ENCODE results near the gene KLF2.
"Not testable (repeated sequence)": the region's sequence is repeated elsewhere in the genome, so short reads cannot be mapped to it uniquely, and the experiment has no call there.

KLF2 gene

DNA sequence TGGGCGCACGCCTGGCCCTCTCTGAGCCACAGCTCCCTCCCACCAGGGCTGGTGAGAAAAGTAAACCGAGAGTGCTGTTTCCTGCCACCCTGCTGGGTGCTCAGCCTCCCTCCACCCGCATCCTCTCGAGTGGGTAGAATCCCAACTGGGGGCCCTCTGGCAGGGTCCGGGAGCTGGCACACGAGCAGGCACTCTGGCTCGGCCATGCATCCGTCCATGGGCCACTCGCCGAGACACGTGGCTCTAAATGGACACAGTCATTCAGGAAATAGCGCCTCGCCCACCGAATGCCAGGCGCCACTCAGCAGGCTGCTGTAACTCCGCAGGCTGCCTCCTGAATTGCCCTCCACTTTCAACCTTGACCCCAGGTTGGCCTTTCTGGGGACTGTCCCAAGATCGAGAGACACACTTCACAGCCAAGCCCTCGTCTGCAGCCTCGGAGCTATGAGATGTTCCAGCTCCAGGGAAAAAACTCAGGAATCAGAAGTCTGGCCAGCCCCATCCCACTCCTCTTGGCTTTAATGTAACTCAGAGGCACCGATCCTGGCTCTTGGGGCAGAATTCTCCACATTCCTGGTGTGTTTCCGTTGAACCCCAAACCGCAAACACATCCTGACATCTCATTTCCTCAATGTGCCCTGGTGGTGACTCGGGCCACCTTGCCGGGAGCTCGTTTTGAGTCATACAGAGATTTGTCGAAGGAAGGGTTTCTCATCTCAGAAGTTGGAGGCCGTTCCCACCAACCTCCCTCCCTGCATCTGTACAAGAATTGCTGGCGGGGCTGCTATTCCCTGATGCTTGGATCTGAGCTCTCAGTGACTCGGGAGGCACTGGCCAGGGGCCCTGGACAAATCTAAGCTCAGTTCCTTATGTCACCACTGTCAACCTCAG lies 14.1 kb downstream of the KLF2 start:
- no peak for DNase-seq (ENCODE audit: low read depth in 2 of 2)

DNA sequence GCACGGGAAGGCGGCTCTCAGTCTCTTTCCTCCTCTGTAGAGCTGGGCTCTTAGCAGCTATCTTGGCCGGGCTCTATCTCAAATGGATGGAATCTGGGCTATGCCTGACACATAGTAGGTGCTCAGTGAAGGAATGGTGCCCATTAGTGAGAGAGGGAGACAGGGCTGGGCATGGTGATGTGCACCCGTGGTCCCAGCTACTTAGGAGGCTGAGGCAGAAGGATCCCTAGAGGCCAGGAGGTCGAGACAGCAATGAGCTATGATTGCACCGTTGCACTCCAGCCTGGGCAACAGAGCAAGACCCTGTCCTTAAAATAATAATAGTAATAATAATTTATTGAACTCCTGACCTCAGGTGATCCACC lies 14.7 kb downstream of the KLF2 start:
- DNase-seq (ENCODE audit: low read depth in 2 of 2), result no peak

GRCh38 chr19:16340092-16340491 lies 15.5 kb downstream of the KLF2 start:
- DNase-seq (ENCODE audit: low read depth in 2 of 2), result no peak

DNA sequence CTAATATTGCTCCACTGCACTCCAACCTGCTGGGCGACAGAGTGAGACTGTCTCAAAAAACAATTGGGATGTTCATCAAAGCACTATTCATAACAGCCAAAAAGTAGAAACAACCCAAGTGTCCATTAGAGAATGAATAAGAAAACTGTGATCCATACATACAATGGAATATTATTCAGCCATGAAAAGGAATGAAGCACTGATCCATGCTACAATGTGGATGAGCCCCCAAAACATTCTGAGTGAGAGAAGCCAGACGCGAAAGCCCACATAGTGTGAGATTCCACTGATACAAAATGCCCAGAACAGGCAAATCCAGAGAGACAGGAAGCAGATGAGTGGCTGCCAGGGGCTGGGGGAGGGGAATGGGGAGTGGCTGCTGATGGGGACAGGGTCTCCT lies 16.0 kb downstream of the KLF2 start:
- DNase-seq (ENCODE audit: low read depth in 2 of 2), result no peak

DNA sequence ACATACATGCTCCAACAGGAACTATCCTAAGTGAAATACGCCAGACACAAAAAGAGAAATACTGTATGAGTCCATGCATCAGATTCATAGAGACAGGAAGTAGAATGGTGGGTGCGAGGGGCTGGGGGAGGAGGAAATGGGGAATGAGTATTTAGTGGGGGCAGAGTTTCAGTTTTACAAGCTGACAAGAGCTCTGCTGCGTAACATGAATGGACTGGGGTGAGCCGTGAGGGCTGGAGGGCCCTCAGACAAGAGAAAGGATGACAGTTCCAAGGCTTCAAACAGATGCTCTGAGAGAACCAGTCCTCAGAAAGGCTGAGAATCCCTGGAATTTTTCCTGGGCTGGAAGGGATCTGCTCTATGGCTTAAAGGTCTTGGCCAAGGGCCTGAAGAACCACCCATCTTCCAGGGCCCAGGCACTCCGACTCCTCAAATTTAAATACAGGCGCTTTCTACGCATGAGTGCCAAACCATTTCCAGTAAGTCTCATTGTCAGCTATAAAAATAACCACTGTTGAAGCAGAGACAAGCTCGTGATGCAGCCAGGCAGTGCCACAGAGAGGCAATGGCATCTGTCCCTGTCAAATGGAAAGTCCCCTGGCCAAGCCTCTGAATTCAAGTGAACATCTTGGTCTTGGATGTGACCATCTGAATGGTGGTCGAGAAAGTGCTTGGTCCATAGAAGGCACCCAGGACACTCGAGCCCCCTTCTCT lies 17.5 kb downstream of the KLF2 start:
- no peak for DNase-seq (ENCODE audit: low read depth in 2 of 2)

DNA sequence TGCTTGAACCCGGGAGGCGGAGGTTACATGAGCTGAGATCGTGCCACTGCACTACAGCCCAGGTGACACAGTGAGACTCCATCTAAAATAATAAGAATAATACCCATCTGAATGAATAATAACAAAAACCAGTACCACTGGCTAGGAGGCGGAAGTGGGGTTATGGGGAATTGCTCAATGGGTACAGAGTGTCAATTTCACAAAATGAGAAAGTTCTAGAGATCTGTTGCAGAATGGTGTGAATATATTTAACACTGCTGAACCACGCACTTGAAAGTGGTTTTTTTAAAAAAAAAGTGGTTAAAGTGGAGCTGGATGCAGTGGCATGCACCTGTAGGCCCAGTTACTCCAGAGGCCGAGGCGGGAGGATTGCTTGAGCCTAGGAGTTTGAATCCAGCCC lies 18.5 kb downstream of the KLF2 start:
- no peak for DNase-seq (ENCODE audit: low read depth in 2 of 2)

GRCh38 chr19:16345457-16345856 lies 20.8 kb downstream of the KLF2 start:
- DNase-seq (ENCODE audit: low read depth in 2 of 2), result no peak

DNA sequence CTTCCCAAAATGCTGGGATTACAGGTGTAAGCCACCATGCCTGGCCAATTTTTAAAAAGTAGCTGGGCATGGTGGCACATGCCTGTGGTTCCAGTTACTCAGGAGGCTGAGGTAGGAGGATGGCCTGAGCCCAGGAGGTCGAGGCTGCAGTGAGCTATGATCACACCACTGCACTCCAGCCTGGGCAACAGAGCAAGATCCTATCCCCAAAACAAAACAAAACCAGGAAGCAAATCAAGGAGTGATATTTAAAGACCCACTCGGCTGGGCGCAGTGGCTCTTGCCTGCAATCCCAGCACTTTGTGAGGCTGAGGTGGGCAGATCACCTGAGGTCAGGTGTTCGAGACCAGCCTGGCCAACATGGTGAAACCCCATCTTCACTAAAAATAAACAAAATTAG lies 22.5 kb downstream of the KLF2 start:
- DNase-seq (ENCODE audit: low read depth in 2 of 2), result not testable (repeated sequence)

GRCh38 chr19:16347706-16348105 lies 23.1 kb downstream of the KLF2 start:
- no peak for DNase-seq (ENCODE audit: low read depth in 2 of 2)

DNA sequence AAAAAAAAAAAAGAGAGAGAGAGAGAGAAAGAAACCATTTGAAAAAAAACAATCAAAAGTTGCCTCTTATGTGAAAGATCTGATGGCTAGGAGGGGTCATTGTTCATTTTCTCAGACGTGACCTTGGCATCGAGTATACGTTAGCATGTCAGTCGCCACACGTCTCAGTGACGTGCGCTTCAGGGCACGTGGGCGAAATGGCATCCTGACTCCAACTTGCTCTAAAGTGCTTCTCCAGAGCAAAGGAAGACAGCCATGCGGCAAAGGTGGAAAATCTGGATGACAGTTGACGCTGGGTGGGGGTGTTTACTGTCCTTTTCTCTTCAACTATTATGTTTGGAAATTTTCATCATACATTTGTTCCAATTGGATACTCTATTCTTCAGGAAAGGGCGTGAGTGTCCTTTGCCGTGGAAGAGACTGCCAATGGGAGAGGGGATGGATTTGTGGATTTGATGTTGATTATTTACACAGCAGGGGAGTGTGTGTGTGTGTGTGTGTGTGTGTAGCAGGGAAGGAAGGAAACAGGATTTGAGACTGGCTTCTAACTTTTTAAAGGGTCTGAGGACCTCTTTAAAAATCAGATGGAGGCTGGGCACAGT lies 25.0 kb downstream of the KLF2 start:
- DNase-seq (ENCODE audit: low read depth in 2 of 2), result no peak

GRCh38 chr19:16351133-16351809 lies 26.6 kb downstream of the KLF2 start:
- DNase-seq (ENCODE audit: low read depth in 2 of 2), result no peak

- DNase-seq (ENCODE audit: low read depth in 2 of 2), result no peak
Measured at GRCh38 chr19:16355293-16356043, 30.8 kb downstream of the KLF2 start.

- DNase-seq (ENCODE audit: low read depth in 2 of 2), result no peak
Measured at GRCh38 chr19:16358456-16358855, 33.8 kb downstream of the KLF2 start.

- DNase-seq (ENCODE audit: low read depth in 2 of 2), result no peak
Measured at GRCh38 chr19:16359074-16359473, 34.4 kb downstream of the KLF2 start.

DNA sequence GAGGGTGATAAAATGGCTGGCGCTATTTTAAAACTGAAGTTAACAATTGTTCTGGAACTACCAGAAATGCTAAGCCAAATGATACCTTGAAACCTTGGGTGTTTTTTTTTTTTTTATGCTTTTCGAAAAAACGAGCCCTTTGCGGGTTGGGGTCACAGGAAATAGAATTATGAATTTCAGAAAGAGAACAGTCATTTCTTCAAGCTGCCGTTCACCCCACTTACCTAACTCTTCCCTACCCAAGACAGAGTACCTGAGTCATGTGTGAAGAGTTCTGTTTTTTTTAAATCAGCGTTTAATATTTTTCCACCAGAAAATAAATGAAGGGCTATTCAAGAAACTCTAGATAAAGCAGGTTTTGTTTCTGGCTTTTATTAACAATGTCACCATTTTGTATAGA lies 35.3 kb downstream of the KLF2 start:
- no peak for DNase-seq (ENCODE audit: low read depth in 2 of 2)

GRCh38 chr19:16360738-16361137 lies 36.1 kb downstream of the KLF2 start:
- DNase-seq (ENCODE audit: low read depth in 2 of 2), result no peak

DNA sequence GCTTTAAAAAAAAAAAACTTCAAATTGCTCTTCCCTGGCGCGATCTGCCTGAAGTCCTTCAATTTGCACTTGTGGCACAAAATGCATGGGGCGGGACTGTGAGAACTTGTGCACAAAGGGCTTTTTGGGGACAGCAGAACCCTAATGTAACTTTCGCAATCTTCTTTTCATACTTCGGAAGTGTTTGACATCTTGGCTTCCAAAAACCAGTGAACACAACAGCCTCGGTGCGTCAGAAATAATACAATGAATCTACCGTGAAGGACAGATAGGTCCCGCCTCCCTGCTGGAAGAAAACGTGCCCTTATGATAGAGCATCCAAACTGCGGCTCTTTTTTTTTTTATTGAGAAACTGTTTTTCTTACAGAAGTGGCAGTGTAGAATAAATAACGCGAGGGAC lies 36.6 kb downstream of the KLF2 start:
- DNase-seq (ENCODE audit: low read depth in 2 of 2), result no peak

GRCh38 chr19:16361926-16362325 lies 37.3 kb downstream of the KLF2 start:
- no peak for DNase-seq (ENCODE audit: low read depth in 2 of 2)

DNA sequence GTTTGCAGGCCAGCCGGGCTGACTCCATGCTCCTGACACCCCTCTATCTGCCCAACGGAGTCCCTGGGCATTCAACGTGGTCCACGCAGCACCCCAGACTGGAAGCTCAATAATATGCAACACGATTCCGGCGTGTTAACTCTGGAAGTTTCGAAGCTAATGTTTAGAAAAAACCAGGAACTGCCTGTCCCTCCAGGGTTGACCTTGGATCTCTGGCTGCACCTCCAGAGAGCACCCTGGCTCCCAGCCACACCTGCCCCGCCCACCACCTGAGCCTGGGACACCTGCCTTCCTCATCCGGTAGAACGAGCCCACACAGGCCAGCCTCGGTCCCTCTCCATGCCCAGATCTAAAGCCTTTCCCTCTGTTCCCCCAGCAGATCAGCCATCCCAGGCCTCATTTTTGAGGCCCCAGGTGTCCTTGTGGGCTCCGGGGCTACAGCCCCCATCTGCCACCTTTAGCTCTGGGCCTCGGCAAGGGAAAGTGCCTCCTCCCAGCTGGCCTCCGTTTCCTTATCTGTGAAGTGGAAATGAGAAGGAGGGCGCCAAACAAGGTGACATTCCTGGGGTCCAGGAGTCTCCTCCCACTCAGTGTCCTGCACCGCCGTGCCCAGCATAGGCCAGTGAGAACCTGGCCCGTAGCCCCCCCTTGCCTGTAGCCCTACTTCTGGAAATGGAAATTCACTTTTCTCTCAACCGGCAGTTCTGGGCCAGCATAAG lies 38.7 kb downstream of the KLF2 start:
- DNase-seq (ENCODE audit: low read depth in 2 of 2), result no peak

DNA sequence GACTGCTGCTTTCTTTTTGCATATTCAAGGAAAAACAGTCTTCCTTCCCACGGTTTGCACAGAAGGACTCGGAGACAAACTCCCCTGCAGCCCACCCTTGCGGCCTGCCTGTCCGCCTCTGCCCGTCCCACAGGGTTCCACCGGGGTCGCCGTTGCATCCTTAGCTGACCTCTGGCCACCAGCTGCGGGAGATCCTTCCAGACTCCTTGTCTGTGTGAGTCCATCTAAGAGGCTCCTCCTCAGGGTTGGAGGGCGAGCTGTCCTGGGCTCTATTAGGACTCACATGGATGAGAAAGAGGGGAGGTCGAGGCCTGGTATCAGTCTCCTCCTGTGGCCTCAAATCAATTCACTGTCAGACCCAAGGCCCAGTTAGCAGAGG lies 39.2 kb downstream of the KLF2 start:
- no peak for DNase-seq (ENCODE audit: low read depth in 2 of 2)
